Hepatocyte (in vitro differentiated cells): ENCODE results near the gene S1PR2.

Experiments used
- EZH2 ChIP-seq: fragments of 200-600 bp; sonication (generic); IDR thresholded peaks from 2 replicates; pipeline ENCODE4 v1.6.1; 2016; ENCODE audit warnings: antibody characterized with exemption, mild to moderate bottlenecking, borderline replicate concordance
- TF ChIP-seq, protein P1 (sequence below): fragments of 200-600 bp; sonication (generic); IDR thresholded peaks from 2 replicates; pipeline ENCODE4 v1.5.1; 2016; ENCODE audit warnings: antibody characterized with exemption, mild to moderate bottlenecking; ENCODE audit not compliant: poor library complexity

DNA sequence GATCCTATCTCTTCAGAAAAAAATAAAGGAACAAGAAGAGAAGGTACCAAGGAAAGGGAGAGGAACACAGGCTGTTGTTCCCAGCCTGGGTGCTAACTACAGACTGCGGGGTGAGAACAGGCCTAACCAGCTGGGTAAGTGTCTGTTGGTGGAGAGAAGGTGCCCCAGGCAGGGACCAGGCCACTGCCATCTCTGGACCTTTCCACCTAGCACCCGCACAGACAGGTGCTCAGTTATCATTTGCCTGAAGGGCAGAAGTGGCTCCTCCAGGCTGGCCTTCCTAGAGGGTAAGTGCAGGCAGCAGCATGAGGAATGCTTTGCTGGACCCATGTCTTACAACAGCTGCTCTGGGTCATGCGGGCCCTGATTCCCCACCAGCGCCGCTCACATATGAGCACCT, 46.5 kb downstream of the S1PR2 start:
- TF ChIP-seq, protein P1, sequence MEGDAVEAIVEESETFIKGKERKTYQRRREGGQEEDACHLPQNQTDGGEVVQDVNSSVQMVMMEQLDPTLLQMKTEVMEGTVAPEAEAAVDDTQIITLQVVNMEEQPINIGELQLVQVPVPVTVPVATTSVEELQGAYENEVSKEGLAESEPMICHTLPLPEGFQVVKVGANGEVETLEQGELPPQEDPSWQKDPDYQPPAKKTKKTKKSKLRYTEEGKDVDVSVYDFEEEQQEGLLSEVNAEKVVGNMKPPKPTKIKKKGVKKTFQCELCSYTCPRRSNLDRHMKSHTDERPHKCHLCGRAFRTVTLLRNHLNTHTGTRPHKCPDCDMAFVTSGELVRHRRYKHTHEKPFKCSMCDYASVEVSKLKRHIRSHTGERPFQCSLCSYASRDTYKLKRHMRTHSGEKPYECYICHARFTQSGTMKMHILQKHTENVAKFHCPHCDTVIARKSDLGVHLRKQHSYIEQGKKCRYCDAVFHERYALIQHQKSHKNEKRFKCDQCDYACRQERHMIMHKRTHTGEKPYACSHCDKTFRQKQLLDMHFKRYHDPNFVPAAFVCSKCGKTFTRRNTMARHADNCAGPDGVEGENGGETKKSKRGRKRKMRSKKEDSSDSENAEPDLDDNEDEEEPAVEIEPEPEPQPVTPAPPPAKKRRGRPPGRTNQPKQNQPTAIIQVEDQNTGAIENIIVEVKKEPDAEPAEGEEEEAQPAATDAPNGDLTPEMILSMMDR: no peak
- TF ChIP-seq EZH2: no peak
